IMR-90 (cell line): ENCODE results near the gene UTRN. TPM values are rescaled to one million over a fixed set of nuclear protein-coding genes. Genes with fewer than 3 reads are reported as not detected.

ENCODE experiments used
- ATAC-seq: fragments of 200-7000 bp; cut with Tn5 transposase; 2 replicates; pipeline ENCODE4 v1.9.1; 2020; ENCODE audit warnings: low read depth, mild to moderate bottlenecking, moderate library complexity
- BruUV-seq: library from RNA; stranded (reverse); fragments of 400-500 nt; replicated peaks from 2 replicates; lab custom pipeline; 2021; lab: Mats Ljungman, UMichigan
- CTCF ChIA-PET: fragments of 300-600 bp; formaldehyde crosslinking; extraction: SDS; loops from one replicate; lab custom pipeline; 2021; ENCODE audit warnings: antibody characterized with exemption; lab: Yijun Ruan, JAX
- POLR2A ChIA-PET: fragments of 300-600 bp; sonication (Branson Sonifier 250); formaldehyde crosslinking; loops from one replicate; lab custom pipeline; 2022; ENCODE audit warnings: antibody characterized with exemption; ENCODE audit not compliant: unreplicated experiment; lab: Charles Lee
- DNase-seq: peaks from one replicate; pipeline ENCODE4 v3.0.0; 2013
- H2AFZ ChIP-seq: replicated peaks from 2 replicates; pipeline ENCODE3; 2013; ENCODE audit warnings: low read length, mild to moderate bottlenecking; ENCODE audit not compliant: poor library complexity
- H2AK5ac ChIP-seq: 2 replicates; pipeline ENCODE4 v1.6.1; 2013; ENCODE audit warnings: low read depth, low read length, inconsistent platforms
- H2AK9ac ChIP-seq: replicated peaks from 2 replicates; pipeline ENCODE3; 2013; ENCODE audit warnings: mild to moderate bottlenecking, low read depth, low read length, moderate library complexity; ENCODE audit not compliant: poor library complexity
- H2BK120ac ChIP-seq: 2 replicates; pipeline ENCODE4 v1.6.1; 2013; ENCODE audit warnings: low read depth, low read length, inconsistent platforms
- H2BK15ac ChIP-seq: 3 replicates; pipeline ENCODE4 v1.6.1; 2013; ENCODE audit warnings: low read depth, low read length, inconsistent platforms
- H2BK20ac ChIP-seq: 2 replicates; pipeline ENCODE4 v1.6.1; 2013; ENCODE audit warnings: low read depth, mild to moderate bottlenecking, inconsistent platforms, low read length, moderate library complexity
- H2BK5ac ChIP-seq: 2 replicates; pipeline ENCODE4 v1.6.1; 2013; ENCODE audit warnings: mild to moderate bottlenecking, low read depth, low read length, inconsistent platforms; ENCODE audit not compliant: poor library complexity, severe bottlenecking
- H3K14ac ChIP-seq: replicated peaks from 2 replicates; pipeline ENCODE4 v1.6.1; 2013; ENCODE audit warnings: low read depth, low read length, inconsistent platforms
- H3K18ac ChIP-seq: 2 replicates; pipeline ENCODE4 v1.6.1; 2013; ENCODE audit warnings: low read depth, low read length, control low read depth
- H3K23ac ChIP-seq: 2 replicates; pipeline ENCODE4 v1.6.1; 2013; ENCODE audit warnings: low read depth, low read length, inconsistent platforms
- H3K27ac ChIP-seq: 2 replicates; pipeline ENCODE4 v1.5.1; 2013; ENCODE audit warnings: mild to moderate bottlenecking, control low read depth, low read length; ENCODE audit not compliant: insufficient read depth
- H3K27me3 ChIP-seq: 2 replicates; pipeline ENCODE4 v1.6.1; 2013; ENCODE audit warnings: low read length; ENCODE audit not compliant: control insufficient read depth, insufficient read depth
- H3K36me3 ChIP-seq: 2 replicates; pipeline ENCODE4 v1.6.1; 2013; ENCODE audit warnings: low read length, mixed read lengths; ENCODE audit not compliant: control insufficient read depth, insufficient read depth
- H3K4ac ChIP-seq: 2 replicates; pipeline ENCODE4 v1.6.1; 2013; ENCODE audit warnings: low read depth, low read length, inconsistent platforms
- H3K4me1 ChIP-seq: 2 replicates; pipeline ENCODE4 v1.6.1; 2013; ENCODE audit warnings: low read length, mixed read lengths; ENCODE audit not compliant: control insufficient read depth, insufficient read depth
- H3K4me2 ChIP-seq: 2 replicates; pipeline ENCODE4 v1.6.1; 2013; ENCODE audit warnings: low read depth, mild to moderate bottlenecking, control low read depth, low read length, moderate library complexity
- H3K4me3 ChIP-seq: 2 replicates; pipeline ENCODE4 v1.5.1; 2013; ENCODE audit warnings: low read depth, mild to moderate bottlenecking, control low read depth, low read length, moderate library complexity; ENCODE audit not compliant: insufficient read depth
- H3K56ac ChIP-seq: 2 replicates; pipeline ENCODE4 v1.6.1; 2013; ENCODE audit warnings: low read length, inconsistent platforms; ENCODE audit not compliant: insufficient read depth; ENCODE audit errors: extremely low read depth
- H3K79me1 ChIP-seq, 2 experiments: 2 replicates each; pipeline ENCODE4 v1.6.1; 2013; ENCODE audit warnings: low read length in 2 of 2, inconsistent platforms in 1 of 2, low read depth in 1 of 2
- H3K9ac ChIP-seq: 2 replicates; pipeline ENCODE4 v1.6.1; 2013; ENCODE audit warnings: low read depth, low read length, control low read depth
- H3K9me1 ChIP-seq: 2 replicates; pipeline ENCODE4 v1.6.1; 2013; ENCODE audit warnings: low read length, inconsistent platforms; ENCODE audit not compliant: insufficient read depth
- H3K9me3 ChIP-seq: 2 replicates; pipeline ENCODE4 v1.6.1; 2013; ENCODE audit warnings: low read length; ENCODE audit not compliant: control insufficient read depth, insufficient read depth
- H4K20me1 ChIP-seq: 2 replicates; pipeline ENCODE4 v1.6.1; 2013; ENCODE audit warnings: low read length, inconsistent platforms; ENCODE audit not compliant: insufficient read depth
- H4K5ac ChIP-seq: 2 replicates; pipeline ENCODE4 v1.6.1; 2013; ENCODE audit warnings: mild to moderate bottlenecking, low read depth, low read length, control low read depth
- H4K8ac ChIP-seq, 2 experiments: 2 replicates each; pipeline ENCODE4 v1.6.1; 2013; ENCODE audit warnings: low read depth in 2 of 2, low read length in 2 of 2, control low read depth in 1 of 2, inconsistent platforms in 1 of 2
- H4K91ac ChIP-seq: 2 replicates; pipeline ENCODE4 v1.6.1; 2013; ENCODE audit warnings: low read depth, low read length, inconsistent platforms; ENCODE audit not compliant: insufficient read depth
- MAZ ChIP-seq: IDR thresholded peaks from 2 replicates; pipeline ENCODE4 v1.6.1; 2012; ENCODE audit warnings: low read depth, mild to moderate bottlenecking, low read length, improper control_type of control experiment, moderate library complexity, borderline replicate concordance
- RCOR1 ChIP-seq: IDR thresholded peaks from 2 replicates; pipeline ENCODE4 v1.6.1; 2012; ENCODE audit warnings: mild to moderate bottlenecking, low read length, improper control_type of control experiment; ENCODE audit not compliant: insufficient replicate concordance
- RFX5 ChIP-seq: IDR thresholded peaks from 2 replicates; pipeline ENCODE4 v1.8.0; 2012; ENCODE audit warnings: low read depth, mild to moderate bottlenecking, low read length, moderate library complexity
- WGBS, 2 experiments: methylation state at CpG; one replicate each; pipeline versions ENCODE4 v1.1.5 to v1.1.7; 2013; ENCODE audit warnings: missing lambda C conversion rate in 2 of 2; ENCODE audit not compliant: insufficient read length in 1 of 2; ENCODE audit errors: extremely low coverage in 2 of 2; 5-methylcytosine and 5-hydroxymethylcytosine counted together
- dilution Hi-C: fragments of 300-500 bp; cut with HindIII; formaldehyde crosslinking; loops from one replicate; pipeline ENCODE4 v1.14.3; 2018; ENCODE audit warnings: low sequenced_read_pairs; ENCODE audit not compliant: unreplicated experiment
- in situ Hi-C: fragments of 300-500 bp; cut with MboI; formaldehyde crosslinking; loops from 3 replicates; pipeline ENCODE4 v1.14.3; 2019; ENCODE audit warnings: low sequenced_read_pairs, inconsistent platforms, mixed read lengths
- intact Hi-C: fragments of 100-400 bp; cut with micrococcal nuclease; formaldehyde crosslinking; loops from 2 replicates; pipeline ENCODE4 v1.10.0; 2022
- polyA plus RNA-seq, 3 experiments: library from polyadenylated mRNA; depleted of rRNA; stranded (reverse); fragments of >200 nt; gene quantifications; 2 replicates each; pipeline ENCODE4 v1.2.3, GENCODE V29; 2012; ENCODE audit warnings: low replicate concordance in 1 of 3
- total RNA-seq: library from RNA; depleted of rRNA; stranded (reverse); fragments of >200 nt; gene quantifications from 2 replicates; pipeline ENCODE4 v1.2.3, GENCODE V29; 2012

UTRN gene
- total and polyA plus RNA-seq, 2 of the 4 experiments (the other 2 are of a cell fraction): 17.3 to 83.5 TPM

DNA sequence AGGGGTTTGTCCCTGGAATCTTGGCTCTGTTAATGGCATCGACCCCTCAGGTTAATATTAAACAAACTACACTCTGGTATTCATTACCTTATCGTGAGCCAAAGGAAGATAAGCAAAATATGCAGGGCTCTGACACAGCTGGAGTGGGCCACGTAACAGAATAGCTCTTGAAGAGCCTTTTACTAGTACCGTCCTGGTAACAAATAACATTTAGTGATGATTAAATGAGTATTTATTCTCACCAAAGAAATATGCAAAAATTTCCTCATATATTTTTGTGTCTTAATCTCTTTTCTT, 20.1 kb upstream of the UTRN start:
- intact Hi-C loops: no loop called here
- peak overlapping the region; percentile 87 for H3K14ac ChIP-seq
- peak overlapping the region; percentile 94 for H4K5ac ChIP-seq
- H3K9me1 ChIP-seq: 0 out of 2 replicates have a peak, but pooled peaks cover 8% of the 10 kb centered on the region
- no peak overlapping the region for H3K4me3 ChIP-seq
- in situ Hi-C loops: no loop called here
- peak overlapping the region; percentile 87; the same call in 1 of the 2 replicates for H3K27ac ChIP-seq
- CTCF ChIA-PET: no interaction called here
- peak overlapping the region; percentile 81; the same call in 2 of the 3 replicates for H2BK15ac ChIP-seq
- no peaks in the 10 kb centered on the region for H3K36me3 ChIP-seq
- peak overlapping the region; percentile 92 for H3K4ac ChIP-seq
- POLR2A ChIA-PET: no interaction called here
- H2AK5ac ChIP-seq: 0 out of 2 replicates have a peak overlapping the region, but pooled peaks have one; percentile 45
- H3K23ac ChIP-seq: peak overlapping the region; percentile 82
- no peak overlapping the region for H2AK9ac ChIP-seq
- WGBS, 2 experiments: no CpG with 5 or more reads among the region's 4 CpGs
- no peaks in the 10 kb centered on the region for H3K27me3 ChIP-seq
- TF ChIP-seq MAZ: no peak
- TF ChIP-seq RCOR1: no peak
- no peak for TF ChIP-seq RFX5
- peak overlapping the region; percentile 87 for H2BK20ac ChIP-seq
- H3K4me1 ChIP-seq: peaks cover 11% of the 10 kb centered on the region
- H3K18ac ChIP-seq: peak overlapping the region; percentile 89
- peak overlapping the region; percentile 90 for H2BK5ac ChIP-seq
- H3K9ac ChIP-seq: no peak overlapping the region; the same call in 1 of the 2 replicates
- H3K4me2 ChIP-seq: peak overlapping the region; percentile 86; the same call in 1 of the 2 replicates
- peak overlapping the region; percentile 93 for H2BK120ac ChIP-seq
- DNase-seq: peak; percentile 35
- H3K79me1 ChIP-seq: no peaks in the 10 kb centered on the region
- peak overlapping the region; percentile 86; the same call in 1 of the 2 replicates for H4K91ac ChIP-seq
- no peak overlapping the region for H2AFZ ChIP-seq
- H3K9me3 ChIP-seq: no peaks in the 10 kb centered on the region
- H4K8ac ChIP-seq: peak overlapping the region; percentile 64 to 90; a peak in 3 of 4 replicates
- BruUV-seq: no TSS peak
- peak overlapping the region; percentile 79; the same call in 1 of the 2 replicates for H3K56ac ChIP-seq
- ATAC-seq: no peak
- H4K20me1 ChIP-seq: no peaks in the 10 kb centered on the region
- dilution Hi-C loops: no loop called here
